Breast epithelium (tissue), 3 donors: ENCODE measurements around the gene MAT2A.

Experiments
- POLR2A ChIP-seq: fragments of 450-650 bp; IDR thresholded peaks from one replicate; pipeline ENCODE4 v1.6.1; 2016; ENCODE audit warnings: antibody characterized with exemption, mild to moderate bottlenecking, moderate library complexity
- POLR2AphosphoS5 ChIP-seq, 3 donors: sonication (generic); formaldehyde crosslinking; IDR thresholded peaks; one replicate each; pipeline ENCODE4 v1.6.1; 2017; ENCODE audit warnings: antibody characterized with exemption in 3 of 3
- TF ChIP-seq, protein P1 (sequence below), 3 donors: fragments of 450-650 bp; IDR thresholded peaks; one replicate each; pipeline ENCODE4 v1.5.1; 2016 to 2017; ENCODE audit warnings: antibody characterized with exemption in 3 of 3, mild to moderate bottlenecking in 3 of 3, moderate library complexity in 3 of 3

GRCh38 chr2:85590950-85591349, 52.0 kb downstream of the MAT2A start:
- TF ChIP-seq, protein P1, sequence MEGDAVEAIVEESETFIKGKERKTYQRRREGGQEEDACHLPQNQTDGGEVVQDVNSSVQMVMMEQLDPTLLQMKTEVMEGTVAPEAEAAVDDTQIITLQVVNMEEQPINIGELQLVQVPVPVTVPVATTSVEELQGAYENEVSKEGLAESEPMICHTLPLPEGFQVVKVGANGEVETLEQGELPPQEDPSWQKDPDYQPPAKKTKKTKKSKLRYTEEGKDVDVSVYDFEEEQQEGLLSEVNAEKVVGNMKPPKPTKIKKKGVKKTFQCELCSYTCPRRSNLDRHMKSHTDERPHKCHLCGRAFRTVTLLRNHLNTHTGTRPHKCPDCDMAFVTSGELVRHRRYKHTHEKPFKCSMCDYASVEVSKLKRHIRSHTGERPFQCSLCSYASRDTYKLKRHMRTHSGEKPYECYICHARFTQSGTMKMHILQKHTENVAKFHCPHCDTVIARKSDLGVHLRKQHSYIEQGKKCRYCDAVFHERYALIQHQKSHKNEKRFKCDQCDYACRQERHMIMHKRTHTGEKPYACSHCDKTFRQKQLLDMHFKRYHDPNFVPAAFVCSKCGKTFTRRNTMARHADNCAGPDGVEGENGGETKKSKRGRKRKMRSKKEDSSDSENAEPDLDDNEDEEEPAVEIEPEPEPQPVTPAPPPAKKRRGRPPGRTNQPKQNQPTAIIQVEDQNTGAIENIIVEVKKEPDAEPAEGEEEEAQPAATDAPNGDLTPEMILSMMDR (IDR thresholded peaks at IDR 0.05), result no peak
- no peak for TF ChIP-seq POLR2A
- TF ChIP-seq POLR2AphosphoS5 (IDR thresholded peaks at IDR 0.05), result no peak
